Neural progenitor cell (in vitro differentiated cells): ENCODE measurements around the gene KLHL18. TPM values are rescaled to one million over a fixed set of nuclear protein-coding genes. Genes with fewer than 3 reads are reported as not detected.

ENCODE experiments used
- DNase-seq: peaks from one replicate; pipeline ENCODE4 v3.0.0-alpha.2; 2016; ENCODE audit warnings: low spot score
- H2AFZ ChIP-seq: fragments of 200-600 bp; sonication (generic); replicated peaks from 2 replicates; pipeline ENCODE4 v1.6.1; 2016; ENCODE audit warnings: antibody characterized with exemption
- H3F3A ChIP-seq: fragments of 200-600 bp; sonication (generic); 2 replicates; pipeline ENCODE4 v1.6.1; 2016; ENCODE audit warnings: antibody characterized with exemption, low read depth
- H3K27ac ChIP-seq: fragments of 200-600 bp; sonication (generic); 2 replicates; pipeline ENCODE4 v1.5.1; 2016; ENCODE audit warnings: mild to moderate bottlenecking
- H3K27me3 ChIP-seq: fragments of 200-600 bp; sonication (generic); 2 replicates; pipeline ENCODE4 v1.6.1; 2016; ENCODE audit warnings: mild to moderate bottlenecking, moderate library complexity
- H3K36me3 ChIP-seq: fragments of 200-600 bp; sonication (generic); 2 replicates; pipeline ENCODE4 v1.5.1; 2016
- H3K4me1 ChIP-seq: fragments of 200-600 bp; sonication (generic); 2 replicates; pipeline ENCODE4 v1.6.1; 2016; ENCODE audit warnings: mixed run types
- H3K4me2 ChIP-seq: fragments of 200-600 bp; sonication (generic); 2 replicates; pipeline ENCODE4 v1.6.1; 2016
- H3K4me3 ChIP-seq: fragments of 200-600 bp; sonication (generic); 2 replicates; pipeline ENCODE4 v1.5.1; 2016
- H3K79me2 ChIP-seq: fragments of 200-600 bp; sonication (generic); 2 replicates; pipeline ENCODE4 v1.6.1; 2016; ENCODE audit warnings: low read depth
- H3K9ac ChIP-seq: fragments of 200-600 bp; sonication (generic); 2 replicates; pipeline ENCODE4 v1.6.1; 2016
- H3K9me3 ChIP-seq: fragments of 200-600 bp; sonication (generic); 2 replicates; pipeline ENCODE4 v1.5.1; 2016; ENCODE audit warnings: low read depth
- H4K20me1 ChIP-seq: fragments of 200-600 bp; sonication (generic); 2 replicates; pipeline ENCODE4 v1.6.1; 2016; ENCODE audit warnings: low read depth
- H3K27ac Mint-ChIP-seq: 3 replicates; pipeline ENCODE4 v1.8.0; 2021; ENCODE audit warnings: mixed read lengths
- H3K27me3 Mint-ChIP-seq: 2 replicates; pipeline ENCODE4 v1.8.0; 2022; ENCODE audit warnings: low read depth, mild to moderate bottlenecking, inconsistent platforms, moderate library complexity, mixed read lengths; ENCODE audit not compliant: insufficient read depth
- H3K36me3 Mint-ChIP-seq: 3 replicates; pipeline ENCODE4 v1.8.0; 2021; ENCODE audit warnings: mixed read lengths
- H3K4me1 Mint-ChIP-seq: 3 replicates; pipeline ENCODE4 v1.8.0; 2021; ENCODE audit warnings: mixed read lengths
- H3K4me3 Mint-ChIP-seq: 3 replicates; pipeline ENCODE4 v1.8.0; 2021; ENCODE audit warnings: mild to moderate bottlenecking, moderate library complexity, mixed read lengths
- H3K9me3 Mint-ChIP-seq: 3 replicates; pipeline ENCODE4 v1.8.0; 2020; ENCODE audit warnings: mixed read lengths
- EZH2 ChIP-seq: fragments of 200-600 bp; sonication (generic); IDR thresholded peaks from 2 replicates; pipeline ENCODE4 v1.6.1; 2017; ENCODE audit warnings: antibody characterized with exemption, mild to moderate bottlenecking, moderate library complexity
- EZH2phosphoT487 ChIP-seq: fragments of 200-600 bp; sonication (generic); IDR thresholded peaks from 2 replicates; pipeline ENCODE4 v1.6.1; 2017; ENCODE audit warnings: antibody characterized with exemption
- total RNA-seq: library from RNA; depleted of rRNA; stranded (reverse); fragments of >200 nt; gene quantifications from 2 replicates; pipeline ENCODE4 v1.2.3, GENCODE V29; 2015; ENCODE audit warnings: low replicate concordance
- TF ChIP-seq, protein P1 (sequence below): fragments of 200-600 bp; sonication (generic); IDR thresholded peaks from 2 replicates; pipeline ENCODE4 v1.5.1; 2017; ENCODE audit warnings: antibody characterized with exemption, mild to moderate bottlenecking

Gene KLHL18
- total RNA-seq, 1 donor from 2014 or later = 7.3 TPM

DNA sequence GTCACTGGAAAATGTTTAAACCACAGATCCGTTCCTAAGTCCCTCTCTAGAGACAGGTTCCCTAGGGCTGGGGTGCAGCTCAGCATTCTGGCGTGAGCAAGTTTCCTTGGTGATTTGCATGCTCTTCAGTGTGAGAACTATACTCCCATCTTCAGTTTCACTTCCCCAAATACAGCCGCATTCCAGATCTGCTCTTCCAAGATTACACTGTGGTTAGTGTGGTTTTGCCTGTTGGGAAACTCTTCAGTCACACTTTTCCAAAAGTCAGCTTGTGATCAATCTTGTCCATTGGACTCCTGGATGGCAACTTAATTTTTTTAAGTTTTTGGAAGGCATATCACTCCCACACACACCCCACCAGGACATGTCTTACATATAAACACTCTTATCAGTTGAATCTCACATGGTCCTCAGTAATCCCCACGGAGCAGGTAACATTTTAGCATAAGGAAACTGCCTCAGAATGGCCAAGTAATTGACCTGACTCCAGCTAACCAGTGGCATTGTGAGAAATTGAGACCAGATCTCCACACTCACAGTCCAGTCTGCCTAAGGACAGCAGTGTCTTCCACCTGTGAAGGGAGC lies 64.6 kb downstream of the KLHL18 start:
- Mint-ChIP-seq H3K4me3 (no peak overlapping the region), H3K27me3 (peaks cover 1% of the 10 kb centered on the region), H3K9me3 (no peaks in the 10 kb centered on the region), H3K36me3 (peaks cover 11% of the 10 kb centered on the region), H3K4me1 (no peaks in the 10 kb centered on the region), H3K27ac (no peak overlapping the region)
- Histone ChIP-seq H3K79me2 (no peaks in the 10 kb centered on the region), H3K4me3 (no peak overlapping the region), H3K9me3 (no peaks in the 10 kb centered on the region), H3K4me2 (no peak overlapping the region), H2AFZ (no peak overlapping the region), H3F3A (no peaks in the 10 kb centered on the region), H3K9ac (no peak overlapping the region), H3K27me3 (no peaks in the 10 kb centered on the region), H4K20me1 (no peaks in the 10 kb centered on the region), H3K4me1 (no peaks in the 10 kb centered on the region), H3K27ac (no peak overlapping the region), H3K36me3 (no peaks in the 10 kb centered on the region)
- DNase-seq = no peak
- TF ChIP-seq, protein P1, sequence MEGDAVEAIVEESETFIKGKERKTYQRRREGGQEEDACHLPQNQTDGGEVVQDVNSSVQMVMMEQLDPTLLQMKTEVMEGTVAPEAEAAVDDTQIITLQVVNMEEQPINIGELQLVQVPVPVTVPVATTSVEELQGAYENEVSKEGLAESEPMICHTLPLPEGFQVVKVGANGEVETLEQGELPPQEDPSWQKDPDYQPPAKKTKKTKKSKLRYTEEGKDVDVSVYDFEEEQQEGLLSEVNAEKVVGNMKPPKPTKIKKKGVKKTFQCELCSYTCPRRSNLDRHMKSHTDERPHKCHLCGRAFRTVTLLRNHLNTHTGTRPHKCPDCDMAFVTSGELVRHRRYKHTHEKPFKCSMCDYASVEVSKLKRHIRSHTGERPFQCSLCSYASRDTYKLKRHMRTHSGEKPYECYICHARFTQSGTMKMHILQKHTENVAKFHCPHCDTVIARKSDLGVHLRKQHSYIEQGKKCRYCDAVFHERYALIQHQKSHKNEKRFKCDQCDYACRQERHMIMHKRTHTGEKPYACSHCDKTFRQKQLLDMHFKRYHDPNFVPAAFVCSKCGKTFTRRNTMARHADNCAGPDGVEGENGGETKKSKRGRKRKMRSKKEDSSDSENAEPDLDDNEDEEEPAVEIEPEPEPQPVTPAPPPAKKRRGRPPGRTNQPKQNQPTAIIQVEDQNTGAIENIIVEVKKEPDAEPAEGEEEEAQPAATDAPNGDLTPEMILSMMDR = no peak

DNA sequence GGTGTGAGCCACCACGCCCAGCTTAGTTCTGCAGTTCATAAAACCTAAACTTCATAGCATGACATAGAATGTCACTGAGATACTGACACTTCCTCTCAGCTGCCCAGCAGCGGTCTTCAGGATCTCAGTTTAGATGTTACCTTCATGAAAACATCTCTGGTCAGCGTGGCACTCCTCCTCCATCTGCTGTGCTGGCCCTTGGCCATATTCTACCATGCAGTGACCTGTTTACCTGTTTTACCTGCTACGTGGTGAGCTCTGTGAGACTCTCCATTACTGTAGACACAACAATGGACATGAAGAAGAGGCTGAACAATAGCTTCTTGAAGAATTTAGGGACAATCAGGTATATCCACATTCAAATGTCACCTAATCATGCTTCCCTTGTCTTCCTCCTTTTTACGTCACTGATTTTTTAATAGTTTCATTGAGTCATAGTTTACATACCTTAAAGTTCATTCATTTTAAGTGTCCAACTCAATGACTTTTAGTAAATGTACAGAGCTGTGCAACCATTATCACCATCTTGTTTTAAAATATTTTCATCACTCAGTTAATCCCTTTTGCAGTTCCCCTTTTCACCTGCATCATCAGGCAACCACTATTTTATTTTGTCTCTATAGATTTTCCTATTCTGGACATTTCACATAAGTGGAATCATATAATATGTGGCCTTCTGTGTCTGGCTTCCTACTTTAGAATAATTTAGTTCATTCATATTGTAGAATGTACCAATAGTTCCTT lies 65.8 kb downstream of the KLHL18 start:
- H3F3A ChIP-seq = no peaks in the 10 kb centered on the region
- H3K27ac Mint-ChIP-seq = no peak overlapping the region

GRCh38 chr3:47355010-47355409 lies 72.3 kb downstream of the KLHL18 start:
- Mint-ChIP-seq H3K36me3 (no peaks in the 10 kb centered on the region), H3K27ac (no peak overlapping the region)
- no peaks in the 10 kb centered on the region for H3K4me1 ChIP-seq

More for the DNA sequence above, 65.8 kb downstream of the KLHL18 start:
- Histone ChIP-seq H3K4me3 (no peak overlapping the region), H2AFZ (no peak overlapping the region), H3K27ac (no peak overlapping the region), H3K27me3 (no peaks in the 10 kb centered on the region), H3K4me2 (no peak overlapping the region), H3K9me3 (no peaks in the 10 kb centered on the region), H3K36me3 (no peaks in the 10 kb centered on the region), H4K20me1 (no peaks in the 10 kb centered on the region), H3K79me2 (no peaks in the 10 kb centered on the region), H3K9ac (no peak overlapping the region), H3K4me1 (no peaks in the 10 kb centered on the region)
- Mint-ChIP-seq H3K4me1 (no peaks in the 10 kb centered on the region), H3K9me3 (no peaks in the 10 kb centered on the region), H3K4me3 (no peak overlapping the region), H3K27me3 (no peaks in the 10 kb centered on the region), H3K36me3 (peaks cover 11% of the 10 kb centered on the region)
- no peak for DNase-seq
- no peak for TF ChIP-seq EZH2
- TF ChIP-seq EZH2phosphoT487 = no peak
- TF ChIP-seq, protein P1 = no peak

DNA sequence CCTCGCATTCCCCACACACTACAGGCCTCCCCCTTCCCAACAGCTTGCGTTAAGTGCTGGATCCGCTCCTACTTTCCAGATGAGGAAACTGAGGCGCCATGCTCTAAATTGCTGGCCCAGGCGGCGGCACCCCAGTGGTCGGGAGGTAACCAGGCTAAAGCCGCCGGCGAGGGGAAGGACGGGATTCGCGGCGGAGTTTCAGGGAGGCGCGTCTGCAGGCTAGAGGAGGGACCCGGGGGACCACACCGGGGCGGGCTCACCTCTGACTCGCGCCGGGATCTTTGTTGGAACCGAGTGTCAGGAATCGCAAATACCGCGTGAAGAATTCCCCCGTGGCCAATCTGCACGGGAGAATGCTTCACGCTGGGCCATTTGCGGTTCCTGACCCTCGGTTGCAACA lies 73.5 kb downstream of the KLHL18 start:
- no peaks in the 10 kb centered on the region for H3K36me3 Mint-ChIP-seq
- Histone ChIP-seq H3K4me1 (no peaks in the 10 kb centered on the region), H3K79me2 (no peaks in the 10 kb centered on the region), H3K4me3 (no peak overlapping the region), H2AFZ (no peak overlapping the region), H3K27me3 (no peaks in the 10 kb centered on the region), H3K4me2 (no peak overlapping the region), H4K20me1 (no peaks in the 10 kb centered on the region), H3K9ac (no peak overlapping the region), H3K27ac (no peak overlapping the region), H3K9me3 (no peaks in the 10 kb centered on the region), H3K36me3 (no peaks in the 10 kb centered on the region), H3F3A (no peaks in the 10 kb centered on the region)
- TF ChIP-seq, protein P1 = no peak
- TF ChIP-seq EZH2 (no peak), EZH2phosphoT487 (no peak)
- no peak for DNase-seq
- no peak overlapping the region for H3K27ac Mint-ChIP-seq
- no peak overlapping the region for H3K4me3 Mint-ChIP-seq
- no peaks in the 10 kb centered on the region for H3K4me1 Mint-ChIP-seq
- no peaks in the 10 kb centered on the region for H3K27me3 Mint-ChIP-seq
- H3K9me3 Mint-ChIP-seq = peaks cover 15% of the 10 kb centered on the region

More at GRCh38 chr3:47355010-47355409, 72.3 kb downstream of the KLHL18 start:
- H2AFZ ChIP-seq = no peak overlapping the region
- H3K27ac ChIP-seq = no peak overlapping the region
- H3F3A ChIP-seq = no peaks in the 10 kb centered on the region
- H3K36me3 ChIP-seq = no peaks in the 10 kb centered on the region
- H3K4me2 ChIP-seq = no peak overlapping the region
- no peaks in the 10 kb centered on the region for H3K27me3 Mint-ChIP-seq
- H3K4me3 ChIP-seq = no peak overlapping the region
- no peaks in the 10 kb centered on the region for H3K79me2 ChIP-seq
- no peak for TF ChIP-seq EZH2phosphoT487
- H3K9ac ChIP-seq = no peak overlapping the region
- H3K4me3 Mint-ChIP-seq = no peak overlapping the region
- DNase-seq = no peak
- no peaks in the 10 kb centered on the region for H3K9me3 ChIP-seq
- H4K20me1 ChIP-seq = no peaks in the 10 kb centered on the region
- H3K4me1 Mint-ChIP-seq = no peaks in the 10 kb centered on the region
- no peaks in the 10 kb centered on the region for H3K27me3 ChIP-seq
- H3K9me3 Mint-ChIP-seq = peaks cover 10% of the 10 kb centered on the region
